ENCODE measurements around the gene SLC25A13. TPM values are rescaled to one million over a fixed set of nuclear protein-coding genes. Genes with fewer than 3 reads are reported as not detected.

Gene SLC25A13
- total RNA-seq, 1 experiment from 2014 or later = 19.5 TPM

GRCh38 chr7:96120445-96121225 is 201.3 kb downstream of the SLC25A13 start:
- TF ChIP-seq EZH2phosphoT487 (IDR thresholded peaks at IDR 0.05; ENCODE audit: borderline replicate concordance, low read length) = no peak
- no peak for TF ChIP-seq CTCF (conservative IDR thresholded peaks at IDR 0.05; ENCODE audit: low read depth, low read length)
- TF ChIP-seq EZH2 (IDR thresholded peaks at IDR 0.05; ENCODE audit: low read length, unreplicated experiment) = no peak
- no peaks in the 10 kb centered on the region for H4K20me1 ChIP-seq (ENCODE audit: low read length)
- no peaks in the 10 kb centered on the region for H3F3A ChIP-seq (ENCODE audit: low read length, unreplicated experiment)
- ChIA-PET CTCF (no interaction called here), POLR2A (ENCODE audit: unreplicated experiment) (no interaction called here)
- BruUV-seq (replicated peaks) = TSS peak; percentile 13
- no peaks in the 10 kb centered on the region for H3K27me3 ChIP-seq (ENCODE audit: low read length)
- H3K36me3 ChIP-seq (ENCODE audit: low read depth, low read length) = 0 out of 2 replicates have a peak, but pooled peaks cover 3% of the 10 kb centered on the region
- DNase-seq (no peak), ATAC-seq (no peak)
- H3K9ac ChIP-seq (ENCODE audit: low read length) = no peak overlapping the region
- H3K9me2 ChIP-seq (replicated peaks; ENCODE audit: low read length) = no peaks in the 10 kb centered on the region
- no peak overlapping the region for H2AFZ ChIP-seq (ENCODE audit: low read length)
- no peak overlapping the region for H3K4me3 ChIP-seq (ENCODE audit: low read length)
- no peaks in the 10 kb centered on the region for H3K9me3 ChIP-seq (ENCODE audit: low read length)
- intact Hi-C loops (cut with micrococcal nuclease) = no loop called here
- H3K79me2 ChIP-seq (ENCODE audit: low read length) = no peaks in the 10 kb centered on the region
- H3K4me2 ChIP-seq (ENCODE audit: low read length) = no peak overlapping the region
- H3K4me1 ChIP-seq (ENCODE audit: insufficient read depth, low read length) = no peaks in the 10 kb centered on the region
- no peak overlapping the region for H3K27ac ChIP-seq (ENCODE audit: low read length)

GRCh38 chr7:96118449-96119001 is 203.4 kb downstream of the SLC25A13 start:
- no peaks in the 10 kb centered on the region for H3K9me3 ChIP-seq (ENCODE audit: low read length)
- DNase-seq = no peak
- no peak for ATAC-seq
- no peak for TF ChIP-seq EZH2phosphoT487 (IDR thresholded peaks at IDR 0.05; ENCODE audit: borderline replicate concordance, low read length)
- no peak for TF ChIP-seq CTCF (conservative IDR thresholded peaks at IDR 0.05; ENCODE audit: low read depth, low read length)
- no peak for TF ChIP-seq EZH2 (IDR thresholded peaks at IDR 0.05; ENCODE audit: low read length, unreplicated experiment)
- no peaks in the 10 kb centered on the region for H3K27me3 ChIP-seq (ENCODE audit: low read length)
- no peaks in the 10 kb centered on the region for H3F3A ChIP-seq (ENCODE audit: low read length, unreplicated experiment)
- BruUV-seq (replicated peaks) = no TSS peak
- intact Hi-C loops (cut with micrococcal nuclease) = loop anchor here (5.0 kb wide), 1 partner anchor 41 kb away; no protein-coding TSS in a partner anchor
- H3K4me2 ChIP-seq (ENCODE audit: low read length) = no peak overlapping the region
- H3K9ac ChIP-seq (ENCODE audit: low read length) = no peak overlapping the region
- H3K9me2 ChIP-seq (replicated peaks; ENCODE audit: low read length) = no peaks in the 10 kb centered on the region
- H3K36me3 ChIP-seq (ENCODE audit: low read depth, low read length) = 0 out of 2 replicates have a peak, but pooled peaks cover 3% of the 10 kb centered on the region
- H3K79me2 ChIP-seq (ENCODE audit: low read length) = no peaks in the 10 kb centered on the region
- no peak overlapping the region for H2AFZ ChIP-seq (ENCODE audit: low read length)
- no peaks in the 10 kb centered on the region for H3K4me1 ChIP-seq (ENCODE audit: insufficient read depth, low read length)
- H3K4me3 ChIP-seq (ENCODE audit: low read length) = no peak overlapping the region
- no peaks in the 10 kb centered on the region for H4K20me1 ChIP-seq (ENCODE audit: low read length)
- no peak overlapping the region for H3K27ac ChIP-seq (ENCODE audit: low read length)
- CTCF ChIA-PET = no interaction called here
- POLR2A ChIA-PET (ENCODE audit: unreplicated experiment) = no interaction called here

- H4K20me1 ChIP-seq (ENCODE audit: low read length) = no peaks in the 10 kb centered on the region
- no peaks in the 10 kb centered on the region for H3K4me1 ChIP-seq (ENCODE audit: insufficient read depth, low read length)
- no peaks in the 10 kb centered on the region for H3K27me3 ChIP-seq (ENCODE audit: low read length)
- no peaks in the 10 kb centered on the region for H3K9me2 ChIP-seq (replicated peaks; ENCODE audit: low read length)
- H3K4me3 ChIP-seq (ENCODE audit: low read length) = no peak overlapping the region
- no peak overlapping the region for H2AFZ ChIP-seq (ENCODE audit: low read length)
- DNase-seq (no peak), ATAC-seq (no peak)
- H3K27ac ChIP-seq (ENCODE audit: low read length) = no peak overlapping the region
- BruUV-seq (replicated peaks) = no TSS peak
- POLR2A ChIA-PET (ENCODE audit: unreplicated experiment) = interaction anchor here (0.6 kb wide), 1 partner anchor 474 kb away, joined by 3 read pairs; no protein-coding TSS in a partner anchor
- no peaks in the 10 kb centered on the region for H3K9me3 ChIP-seq (ENCODE audit: low read length)
- H3F3A ChIP-seq (ENCODE audit: low read length, unreplicated experiment) = no peaks in the 10 kb centered on the region
- CTCF ChIA-PET = no interaction called here
- 0 out of 2 replicates have a peak, but pooled peaks cover 2% of the 10 kb centered on the region for H3K36me3 ChIP-seq (ENCODE audit: low read depth, low read length)
- intact Hi-C loops (cut with micrococcal nuclease) = loop anchor here (5.0 kb wide), 1 partner anchor 39 kb away; no protein-coding TSS in a partner anchor
- H3K79me2 ChIP-seq (ENCODE audit: low read length) = no peaks in the 10 kb centered on the region
- no peak overlapping the region for H3K4me2 ChIP-seq (ENCODE audit: low read length)
- H3K9ac ChIP-seq (ENCODE audit: low read length) = no peak overlapping the region
- TF ChIP-seq CTCF (conservative IDR thresholded peaks at IDR 0.05; ENCODE audit: low read depth, low read length) (no peak), EZH2 (IDR thresholded peaks at IDR 0.05; ENCODE audit: low read length, unreplicated experiment) (no peak), EZH2phosphoT487 (IDR thresholded peaks at IDR 0.05; ENCODE audit: borderline replicate concordance, low read length) (no peak)
These were observed 205.7 kb downstream of the SLC25A13 start for GRCh38 chr7:96116173-96116572.
